B cell (primary cell): ENCODE measurements around the gene NSUN7. TPM values are rescaled to one million over a fixed set of nuclear protein-coding genes. Genes with fewer than 3 reads are reported as not detected.

Experiments used
- ATAC-seq: fragments of 200-7000 bp; cut with Tn5 transposase; one replicate; pipeline ENCODE4 v1.10.0; 2021; ENCODE audit warnings: low read depth, mild to moderate bottlenecking, moderate number of reproducible peaks, moderate library complexity
- CTCF ChIA-PET: fragments of 350-600 bp; sonication (Branson Sonifier 250); formaldehyde crosslinking; loops from one replicate; lab custom pipeline; 2021; ENCODE audit warnings: antibody characterized with exemption, inconsistent platforms; lab: Charles Lee
- POLR2A ChIA-PET: fragments of 350-600 bp; sonication (Branson Sonifier 250); formaldehyde crosslinking; loops from one replicate; lab custom pipeline; 2021; ENCODE audit warnings: antibody characterized with exemption; lab: Charles Lee
- DNase-seq: peaks from one replicate; pipeline ENCODE4 v3.0.0; 2013
- H2AFZ ChIP-seq: 2 replicates; pipeline ENCODE4 v1.6.1; 2012; ENCODE audit warnings: mild to moderate bottlenecking, low read depth, low read length; ENCODE audit not compliant: insufficient read depth, poor library complexity, severe bottlenecking
- H3K27ac ChIP-seq, 2 donors: 1 replicate in 1 of 2; 2 replicates in 1 of 2; pipeline ENCODE4 v1.5.1; 2012 to 2013; ENCODE audit warnings: low read length in 2 of 2, mild to moderate bottlenecking in 2 of 2, moderate library complexity in 1 of 2
- H3K27me3 ChIP-seq, 4 experiments: fragments of 200-600 bp in 1 of 4; sonication (generic) in 1 of 4; replicated peaks in 1 of 4; 1 replicate in 2 of 4; 2 replicates in 2 of 4; pipeline versions ENCODE4 v1.6.1 to v1.7.0; 2013 to 2016; ENCODE audit warnings: low read length in 3 of 4, mild to moderate bottlenecking in 2 of 4, mixed read lengths in 1 of 4, moderate library complexity in 1 of 4; ENCODE audit not compliant: insufficient read depth in 4 of 4, control insufficient read depth in 3 of 4; ENCODE audit errors: control extremely low read depth in 1 of 4
- H3K36me3 ChIP-seq, 2 experiments: replicated peaks in 1 of 2; 1 replicate in 1 of 2; 2 replicates in 1 of 2; pipeline versions ENCODE4 v1.6.1 to v1.7.1; 2013; ENCODE audit warnings: low read length in 1 of 2; ENCODE audit not compliant: insufficient read depth in 2 of 2, control insufficient read depth in 1 of 2; ENCODE audit errors: control extremely low read depth in 1 of 2, extremely low read depth in 1 of 2
- H3K4me1 ChIP-seq, 2 donors: fragments of 200-600 bp in 1 of 2; sonication (generic) in 1 of 2; 1 replicate in 1 of 2; 2 replicates in 1 of 2; pipeline versions ENCODE4 v1.5.1 to v1.6.1; 2013 to 2017; ENCODE audit warnings: low read length in 2 of 2; ENCODE audit not compliant: control insufficient read depth in 2 of 2, insufficient read depth in 2 of 2
- H3K4me2 ChIP-seq: replicated peaks from 2 replicates; pipeline ENCODE3; 2012; ENCODE audit warnings: mild to moderate bottlenecking, low read depth, low read length; ENCODE audit not compliant: poor library complexity, severe bottlenecking
- H3K4me3 ChIP-seq, 5 experiments: fragments of 200-600 bp in 1 of 5; sonication (generic) in 1 of 5; 1 replicate in 3 of 5; 2 replicates in 2 of 5; pipeline versions ENCODE4 v1.5.1 to v1.7.0; 2011 to 2016; ENCODE audit warnings: low read length in 4 of 5, mild to moderate bottlenecking in 4 of 5, low read depth in 2 of 5, control low read depth in 1 of 5, moderate library complexity in 1 of 5; ENCODE audit not compliant: insufficient read depth in 1 of 5; ENCODE audit errors: control extremely low read depth in 1 of 5, extremely low read depth in 1 of 5
- H3K79me2 ChIP-seq: fragments of 200-600 bp; sonication (generic); one replicate; pipeline ENCODE4 v1.6.0; 2016; ENCODE audit warnings: low read length; ENCODE audit not compliant: control insufficient read depth, insufficient read depth
- H3K9ac ChIP-seq: fragments of 200-600 bp; sonication (generic); 2 replicates; pipeline ENCODE4 v1.6.1; 2017; ENCODE audit warnings: mild to moderate bottlenecking, low read length, moderate library complexity
- H3K9me3 ChIP-seq, 3 donors: one replicate each; pipeline versions ENCODE4 v1.6.1 to v1.7.1; 2013; ENCODE audit warnings: low read length in 2 of 3; ENCODE audit not compliant: control insufficient read depth in 2 of 3, insufficient read depth in 1 of 3; ENCODE audit errors: control extremely low read depth in 1 of 3
- H4K20me1 ChIP-seq: 2 replicates; pipeline ENCODE4 v1.6.0; 2012; ENCODE audit warnings: mild to moderate bottlenecking, low read length; ENCODE audit not compliant: insufficient read depth, control insufficient read depth, poor library complexity, severe bottlenecking
- H3K27ac Mint-ChIP-seq: one replicate; pipeline ENCODE4 v1.8.0; 2021; ENCODE audit warnings: mixed read lengths
- H3K27me3 Mint-ChIP-seq: one replicate; pipeline ENCODE4 v1.8.0; 2021; ENCODE audit warnings: mixed read lengths
- H3K4me1 Mint-ChIP-seq: one replicate; pipeline ENCODE4 v1.8.0; 2021; ENCODE audit warnings: mixed read lengths
- H3K4me3 Mint-ChIP-seq: one replicate; pipeline ENCODE4 v1.8.0; 2021; ENCODE audit warnings: mixed read lengths
- H3K9me3 Mint-ChIP-seq: one replicate; pipeline ENCODE4 v1.8.0; 2022; ENCODE audit warnings: mixed read lengths; ENCODE audit not compliant: insufficient read depth
- EZH2 ChIP-seq: IDR thresholded peaks from 2 replicates; pipeline ENCODE4 v1.6.1; 2012; ENCODE audit warnings: borderline replicate concordance, low read depth, mild to moderate bottlenecking, moderate library complexity, low read length; ENCODE audit not compliant: insufficient read depth, poor library complexity, severe bottlenecking
- WGBS: methylation state at CpG from one replicate; pipeline ENCODE4 v1.1.5; 2013; ENCODE audit warnings: missing lambda C conversion rate; ENCODE audit not compliant: insufficient coverage; 5-methylcytosine and 5-hydroxymethylcytosine counted together
- intact Hi-C: fragments of 100-400 bp; cut with micrococcal nuclease; formaldehyde crosslinking; loops from one replicate; pipeline ENCODE4 v1.10.0; 2022
- polyA plus RNA-seq: library from polyadenylated mRNA; depleted of rRNA; stranded (reverse); fragments of >200 nt; gene quantifications from 2 replicates; pipeline ENCODE4 v1.2.3, GENCODE V29; 2012
- total RNA-seq, 2 donors: library from RNA; stranded (reverse); fragments of 120-200 nt in 1 of 2; gene quantifications; 1 replicate in 1 of 2; 2 replicates in 1 of 2; pipeline versions ENCODE4 v1.2.3 to v1.2.4, GENCODE V29; 2013 to 2022
- TF ChIP-seq, protein P1 (sequence below): fragments of 200-600 bp; IDR thresholded peaks from one replicate; pipeline ENCODE4 v1.8.0; 2022; ENCODE audit warnings: antibody characterized with exemption, mild to moderate bottlenecking

Gene NSUN7
- total and polyA plus RNA-seq, 2 donors (not counting 1 experiment from before 2014, with no cell fraction given): 0.75 to 29.8 TPM

DNA sequence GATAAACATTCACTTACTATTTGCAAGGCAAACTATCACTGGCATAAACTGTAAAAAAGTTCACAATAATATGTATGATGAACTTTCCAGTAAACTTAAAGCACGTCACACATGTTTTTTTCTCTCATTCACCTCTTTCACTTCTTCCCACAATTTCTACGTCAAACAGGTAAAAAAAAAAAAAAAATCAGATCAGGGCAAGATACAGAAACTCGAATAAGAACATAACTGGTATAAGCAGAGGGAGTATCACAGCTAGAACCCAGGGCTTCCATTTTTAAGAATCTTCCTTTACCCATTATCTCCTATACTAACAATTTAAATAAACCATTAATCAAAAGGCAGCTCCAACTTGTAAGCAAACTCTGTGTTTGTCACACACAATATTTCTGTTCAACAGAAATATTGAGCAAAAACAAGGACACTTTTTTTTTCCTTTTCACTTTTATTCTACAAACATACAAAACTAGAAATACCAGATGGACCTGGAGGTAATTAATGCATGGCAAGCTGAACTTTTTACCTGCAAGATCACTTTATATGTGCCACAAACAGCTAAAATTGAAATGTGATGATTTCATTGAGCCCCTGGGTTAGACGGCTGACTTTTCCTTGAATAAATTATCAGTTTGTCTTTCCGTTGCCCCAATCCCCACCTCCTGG, 47.5 kb upstream of the NSUN7 start:
- no peaks in the 10 kb centered on the region for H3K79me2 ChIP-seq
- H3K9me3 ChIP-seq: no peaks in the 10 kb centered on the region
- Mint-ChIP-seq H3K27me3 (no peaks in the 10 kb centered on the region), H3K4me1 (no peaks in the 10 kb centered on the region), H3K27ac (no peak overlapping the region), H3K4me3 (no peak overlapping the region), H3K9me3 (no peaks in the 10 kb centered on the region)
- H2AFZ ChIP-seq: no peak overlapping the region
- H3K4me3 ChIP-seq: no peak overlapping the region
- H3K27me3 ChIP-seq: no peaks in the 10 kb centered on the region
- TF ChIP-seq EZH2: no peak
- TF ChIP-seq, protein P1, sequence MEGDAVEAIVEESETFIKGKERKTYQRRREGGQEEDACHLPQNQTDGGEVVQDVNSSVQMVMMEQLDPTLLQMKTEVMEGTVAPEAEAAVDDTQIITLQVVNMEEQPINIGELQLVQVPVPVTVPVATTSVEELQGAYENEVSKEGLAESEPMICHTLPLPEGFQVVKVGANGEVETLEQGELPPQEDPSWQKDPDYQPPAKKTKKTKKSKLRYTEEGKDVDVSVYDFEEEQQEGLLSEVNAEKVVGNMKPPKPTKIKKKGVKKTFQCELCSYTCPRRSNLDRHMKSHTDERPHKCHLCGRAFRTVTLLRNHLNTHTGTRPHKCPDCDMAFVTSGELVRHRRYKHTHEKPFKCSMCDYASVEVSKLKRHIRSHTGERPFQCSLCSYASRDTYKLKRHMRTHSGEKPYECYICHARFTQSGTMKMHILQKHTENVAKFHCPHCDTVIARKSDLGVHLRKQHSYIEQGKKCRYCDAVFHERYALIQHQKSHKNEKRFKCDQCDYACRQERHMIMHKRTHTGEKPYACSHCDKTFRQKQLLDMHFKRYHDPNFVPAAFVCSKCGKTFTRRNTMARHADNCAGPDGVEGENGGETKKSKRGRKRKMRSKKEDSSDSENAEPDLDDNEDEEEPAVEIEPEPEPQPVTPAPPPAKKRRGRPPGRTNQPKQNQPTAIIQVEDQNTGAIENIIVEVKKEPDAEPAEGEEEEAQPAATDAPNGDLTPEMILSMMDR: no peak
- intact Hi-C loops: no loop called here
- ChIA-PET CTCF (no interaction called here), POLR2A (no interaction called here)
- H4K20me1 ChIP-seq: no peaks in the 10 kb centered on the region
- H3K36me3 ChIP-seq: no peaks in the 10 kb centered on the region
- H3K4me1 ChIP-seq: no peaks in the 10 kb centered on the region
- no CpG with 5 or more reads among the region's 5 CpGs for WGBS
- ATAC-seq (no peak), DNase-seq (no peak)
- H3K27ac ChIP-seq: no peak overlapping the region
- no peak overlapping the region for H3K9ac ChIP-seq
- H3K4me2 ChIP-seq: no peak overlapping the region

DNA sequence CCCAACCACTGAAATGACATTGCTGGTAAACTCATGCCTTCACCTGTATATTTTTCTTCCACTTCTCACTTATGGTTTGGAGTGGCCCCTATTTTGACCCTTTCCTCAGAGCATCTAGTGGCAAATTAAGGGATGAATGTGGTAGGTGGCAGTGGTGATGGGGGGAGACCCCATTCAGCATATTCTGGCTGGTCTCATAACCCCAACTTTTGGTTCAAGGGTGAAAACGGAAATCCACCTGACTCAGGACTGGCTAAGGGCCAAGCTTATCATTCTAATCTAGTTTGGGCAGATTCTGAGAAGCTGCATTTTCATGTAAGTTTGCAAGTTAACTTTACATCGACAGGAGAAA, 47.0 kb upstream of the NSUN7 start:
- CTCF ChIA-PET: no interaction called here
- H3K9ac ChIP-seq: no peak overlapping the region

More for the DNA sequence above, 47.0 kb upstream of the NSUN7 start:
- H3K27me3 Mint-ChIP-seq: no peaks in the 10 kb centered on the region
- no peaks in the 10 kb centered on the region for H3K9me3 Mint-ChIP-seq
- TF ChIP-seq, protein P1: no peak
- TF ChIP-seq EZH2: no peak
- no peak overlapping the region for H3K27ac Mint-ChIP-seq
- Histone ChIP-seq H3K79me2 (no peaks in the 10 kb centered on the region), H4K20me1 (no peaks in the 10 kb centered on the region), H3K4me1 (no peaks in the 10 kb centered on the region), H3K4me2 (no peak overlapping the region), H3K27ac (no peak overlapping the region), H3K9me3 (no peaks in the 10 kb centered on the region), H3K27me3 (no peaks in the 10 kb centered on the region), H3K36me3 (no peaks in the 10 kb centered on the region), H2AFZ (no peak overlapping the region), H3K4me3 (no peak overlapping the region)
- no peak overlapping the region for H3K4me3 Mint-ChIP-seq
- DNase-seq: no peak
- H3K4me1 Mint-ChIP-seq: no peaks in the 10 kb centered on the region
- POLR2A ChIA-PET: no interaction called here
- 0% methylated on average over 1 of the region's 2 CpGs for WGBS
- ATAC-seq: no peak
- intact Hi-C loops: no loop called here
